OCI-LY7 (cell line): Measurements from ENCODE around the gene BLCAP. TPM values are rescaled to one million over a fixed set of nuclear protein-coding genes. Genes with fewer than 3 reads are reported as not detected.

Experiments used
- BruUV-seq: library from RNA; stranded (reverse); fragments of 400-500 nt; replicated peaks from 2 replicates; lab custom pipeline; 2021; lab: Mats Ljungman, UMichigan
- CTCF ChIA-PET: fragments of 300-600 bp; sonication (Branson Sonifier 250); formaldehyde crosslinking; loops from one replicate; lab custom pipeline; 2022; ENCODE audit warnings: antibody characterized with exemption; ENCODE audit not compliant: unreplicated experiment; lab: Charles Lee
- POLR2A ChIA-PET: fragments of 300-600 bp; sonication (Branson Sonifier 250); formaldehyde crosslinking; loops from one replicate; lab custom pipeline; 2022; ENCODE audit warnings: antibody characterized with exemption; lab: Charles Lee
- DNase-seq: peaks from one replicate; pipeline ENCODE4 v3.0.0-alpha.2; 2015; ENCODE audit warnings: low spot score
- H2AFZ ChIP-seq: fragments of 200-600 bp; sonication (generic), shearing (Covaris generic); 2 replicates; pipeline ENCODE4 v1.6.1; 2014; ENCODE audit warnings: mild to moderate bottlenecking, antibody characterized with exemption, low read length, moderate library complexity
- H3K27ac ChIP-seq: fragments of 200-600 bp; sonication (generic); 2 replicates; pipeline ENCODE4 v1.5.1; 2014; ENCODE audit warnings: mixed run types, low read depth, mild to moderate bottlenecking, moderate library complexity, low read length, inconsistent platforms; ENCODE audit not compliant: poor library complexity, severe bottlenecking
- H3K36me3 ChIP-seq: fragments of 200-600 bp; sonication (generic); 2 replicates; pipeline ENCODE4 v1.6.1; 2014; ENCODE audit warnings: mild to moderate bottlenecking, antibody characterized with exemption, low read length, moderate library complexity, mixed read lengths; ENCODE audit not compliant: insufficient read depth
- H3K4me1 ChIP-seq: fragments of 200-600 bp; sonication (generic); 2 replicates; pipeline ENCODE4 v1.5.1; 2014; ENCODE audit warnings: mild to moderate bottlenecking, low read length; ENCODE audit not compliant: insufficient read depth, poor library complexity, severe bottlenecking
- H3K4me2 ChIP-seq: fragments of 200-600 bp; sonication (generic); 2 replicates; pipeline ENCODE4 v1.6.1; 2014; ENCODE audit warnings: mild to moderate bottlenecking, low read length
- H3K4me3 ChIP-seq: fragments of 200-600 bp; sonication (generic); 2 replicates; pipeline ENCODE4 v1.5.1; 2014; ENCODE audit warnings: mild to moderate bottlenecking, low read depth, low read length; ENCODE audit not compliant: poor library complexity, severe bottlenecking
- H3K79me2 ChIP-seq: fragments of 200-600 bp; sonication (generic); 2 replicates; pipeline ENCODE4 v1.6.1; 2016; ENCODE audit warnings: low read depth, mild to moderate bottlenecking, low read length, moderate library complexity, mixed read lengths; ENCODE audit not compliant: insufficient read depth
- H3K9me2 ChIP-seq: fragments of 200-600 bp; sonication (generic); 2 replicates; pipeline ENCODE4 v1.6.1; 2016; ENCODE audit warnings: mild to moderate bottlenecking, low read length, mixed read lengths; ENCODE audit not compliant: insufficient read depth
- H3K9me3 ChIP-seq: fragments of 200-600 bp; sonication (generic); 2 replicates; pipeline ENCODE4 v1.6.1; 2014; ENCODE audit warnings: mild to moderate bottlenecking, mixed run types, low read length, mixed read lengths
- H4K20me1 ChIP-seq: fragments of 200-600 bp; sonication (generic); 2 replicates; pipeline ENCODE4 v1.6.1; 2014; ENCODE audit warnings: mild to moderate bottlenecking, antibody characterized with exemption, low read length, moderate library complexity, mixed read lengths; ENCODE audit not compliant: insufficient read depth
- EZH2phosphoT487 ChIP-seq: fragments of 200-600 bp; sonication (generic); IDR thresholded peaks from 2 replicates; pipeline ENCODE4 v1.6.1; 2018; ENCODE audit warnings: low read depth, borderline replicate concordance, mild to moderate bottlenecking, mixed run types, antibody characterized with exemption, low read length, moderate library complexity, mixed read lengths
- intact Hi-C: fragments of 100-400 bp; cut with micrococcal nuclease; formaldehyde crosslinking; loops from one replicate; pipeline ENCODE4 v1.10.0; 2022; ENCODE audit not compliant: unreplicated experiment
- total RNA-seq, 2 experiments: library from RNA; depleted of rRNA in 1 of 2; stranded (reverse); fragments of >200 nt in 1 of 2; shearing (Covaris generic) in 1 of 2; gene quantifications; 2 replicates each; pipeline ENCODE4 v1.2.3, GENCODE V29; 2014 to 2022
- TF ChIP-seq, protein P1 (sequence below): fragments of 200-600 bp; sonication (generic); conservative IDR thresholded peaks from 2 replicates; pipeline ENCODE4 v1.5.1; 2014; ENCODE audit warnings: mild to moderate bottlenecking, antibody characterized with exemption, low read length, moderate library complexity, mixed read lengths

Gene BLCAP
- total RNA-seq, 2 experiments from 2014 or later: 32.3 to 55.1 TPM

DNA sequence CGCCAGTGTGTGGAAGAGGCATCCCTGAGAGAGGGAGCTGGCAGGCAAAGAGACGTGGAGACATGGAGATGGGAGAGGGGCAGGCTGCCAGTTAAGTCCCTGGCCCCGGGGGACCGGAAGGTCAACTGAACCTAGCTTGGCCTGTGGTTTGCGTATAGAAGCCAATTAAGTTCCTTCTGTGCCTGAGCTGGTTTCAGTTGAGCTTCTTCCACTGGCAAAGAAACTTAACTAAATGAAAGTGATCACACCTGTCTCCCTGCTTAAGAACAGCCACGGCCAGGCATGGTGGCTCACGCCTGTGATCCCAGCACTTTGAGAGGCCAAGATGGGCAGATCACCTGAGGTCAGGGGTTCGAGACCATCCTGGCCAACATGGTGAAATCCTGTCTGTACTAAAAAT, 33.4 kb downstream of the BLCAP start:
- Histone ChIP-seq H3K9me2 (no peaks in the 10 kb centered on the region), H3K36me3 (no peaks in the 10 kb centered on the region), H3K4me1 (peaks cover 10% of the 10 kb centered on the region), H3K4me3 (no peak overlapping the region), H3K9me3 (no peaks in the 10 kb centered on the region), H2AFZ (no peak overlapping the region), H3K27ac (no peak overlapping the region), H4K20me1 (no peaks in the 10 kb centered on the region), H3K79me2 (no peaks in the 10 kb centered on the region), H3K4me2 (no peak overlapping the region)
- CTCF ChIA-PET: interaction anchor here (0.6 kb wide), 1 partner anchor 12 kb away, joined by 5 read pairs; no protein-coding TSS in a partner anchor
- no peak for DNase-seq
- no TSS peak for BruUV-seq
- TF ChIP-seq EZH2phosphoT487: no peak
- TF ChIP-seq, protein P1, sequence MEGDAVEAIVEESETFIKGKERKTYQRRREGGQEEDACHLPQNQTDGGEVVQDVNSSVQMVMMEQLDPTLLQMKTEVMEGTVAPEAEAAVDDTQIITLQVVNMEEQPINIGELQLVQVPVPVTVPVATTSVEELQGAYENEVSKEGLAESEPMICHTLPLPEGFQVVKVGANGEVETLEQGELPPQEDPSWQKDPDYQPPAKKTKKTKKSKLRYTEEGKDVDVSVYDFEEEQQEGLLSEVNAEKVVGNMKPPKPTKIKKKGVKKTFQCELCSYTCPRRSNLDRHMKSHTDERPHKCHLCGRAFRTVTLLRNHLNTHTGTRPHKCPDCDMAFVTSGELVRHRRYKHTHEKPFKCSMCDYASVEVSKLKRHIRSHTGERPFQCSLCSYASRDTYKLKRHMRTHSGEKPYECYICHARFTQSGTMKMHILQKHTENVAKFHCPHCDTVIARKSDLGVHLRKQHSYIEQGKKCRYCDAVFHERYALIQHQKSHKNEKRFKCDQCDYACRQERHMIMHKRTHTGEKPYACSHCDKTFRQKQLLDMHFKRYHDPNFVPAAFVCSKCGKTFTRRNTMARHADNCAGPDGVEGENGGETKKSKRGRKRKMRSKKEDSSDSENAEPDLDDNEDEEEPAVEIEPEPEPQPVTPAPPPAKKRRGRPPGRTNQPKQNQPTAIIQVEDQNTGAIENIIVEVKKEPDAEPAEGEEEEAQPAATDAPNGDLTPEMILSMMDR: no peak
- POLR2A ChIA-PET: interaction anchor here (0.5 to 1.6 kb wide), 2 partner anchors 12 to 308 kb away, joined by 4 to 6 read pairs; no protein-coding TSS in a partner anchor
- intact Hi-C loops: no loop called here

DNA sequence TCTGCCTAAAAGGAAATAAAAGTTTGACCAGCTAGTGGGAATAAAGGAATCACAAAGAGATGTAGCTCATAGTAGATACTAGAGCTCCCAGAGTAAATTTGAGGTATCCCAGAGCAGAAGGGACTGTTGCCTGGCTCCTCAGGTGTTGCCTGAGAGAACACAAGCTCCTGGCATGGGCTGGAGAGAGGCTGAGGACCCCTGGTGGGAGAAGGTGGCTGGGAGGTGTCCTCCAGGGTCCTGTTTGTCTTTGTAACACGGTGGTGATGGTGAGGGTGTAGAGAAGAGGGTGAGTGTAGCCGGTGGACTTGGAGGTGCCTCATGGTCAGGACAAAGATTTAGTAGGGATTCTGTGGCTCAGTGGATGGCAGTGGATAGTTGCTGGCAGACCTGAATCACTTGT, 34.7 kb downstream of the BLCAP start:
- Histone ChIP-seq H3K9me2 (no peaks in the 10 kb centered on the region), H3K9me3 (no peaks in the 10 kb centered on the region), H3K4me3 (no peak overlapping the region), H4K20me1 (no peaks in the 10 kb centered on the region), H3K4me1 (peaks cover 10% of the 10 kb centered on the region), H3K79me2 (no peaks in the 10 kb centered on the region), H3K27ac (no peak overlapping the region), H3K4me2 (no peak overlapping the region), H2AFZ (no peak overlapping the region), H3K36me3 (no peaks in the 10 kb centered on the region)
- intact Hi-C loops: no loop called here
- no TSS peak for BruUV-seq
- no peak for DNase-seq
- POLR2A ChIA-PET: no interaction called here
- no peak for TF ChIP-seq EZH2phosphoT487
- TF ChIP-seq, protein P1: no peak
- CTCF ChIA-PET: interaction anchor here (0.5 kb wide), 1 partner anchor 146 kb away, joined by 3 read pairs; no protein-coding TSS in a partner anchor

DNA sequence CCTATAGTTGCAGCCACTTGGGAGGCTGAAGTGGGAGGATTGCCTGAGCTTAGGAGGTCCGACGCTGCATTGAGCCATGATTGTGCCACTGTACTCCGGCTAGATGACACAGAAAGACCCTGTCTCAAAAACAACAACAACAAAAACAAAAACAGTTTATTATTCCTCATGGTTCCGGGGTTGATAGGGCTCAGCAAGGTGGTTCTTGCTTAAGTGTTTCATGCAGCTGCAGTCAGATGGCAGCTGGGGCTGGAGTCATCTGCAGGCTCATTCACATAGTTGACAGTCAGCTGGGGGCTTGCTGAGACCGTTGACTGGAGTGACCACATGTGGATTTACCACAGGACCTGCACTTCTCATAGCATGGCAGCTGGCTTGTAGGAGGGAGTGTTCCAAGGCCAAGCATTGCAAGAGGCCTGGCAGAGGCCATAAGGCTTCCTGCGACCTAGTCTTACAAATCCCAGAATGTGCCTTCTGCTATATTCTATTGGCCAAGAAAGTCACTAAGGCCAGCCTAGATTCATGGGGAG, 35.5 kb downstream of the BLCAP start:
- CTCF ChIA-PET: no interaction called here
- H3K79me2 ChIP-seq: no peaks in the 10 kb centered on the region
- no peaks in the 10 kb centered on the region for H3K9me3 ChIP-seq
- no peak overlapping the region for H2AFZ ChIP-seq
- intact Hi-C loops: no loop called here
- H3K4me3 ChIP-seq: no peak overlapping the region
- H3K9me2 ChIP-seq: no peaks in the 10 kb centered on the region
- no peaks in the 10 kb centered on the region for H3K36me3 ChIP-seq
- peaks cover 10% of the 10 kb centered on the region for H3K4me1 ChIP-seq
- no peak overlapping the region for H3K4me2 ChIP-seq
- H4K20me1 ChIP-seq: no peaks in the 10 kb centered on the region
- no TSS peak for BruUV-seq
- DNase-seq: no peak
- H3K27ac ChIP-seq: no peak overlapping the region
- TF ChIP-seq, protein P1: no peak
- POLR2A ChIA-PET: no interaction called here
